NK-92 (cell line): ENCODE measurements around the gene PTPRD.
"Not testable (repeated sequence)": the region's sequence is repeated elsewhere in the genome, so short reads cannot be mapped to it uniquely, and the experiment has no call there.

Source experiments
- DNase-seq: peaks from one replicate; lab custom pipeline; 2025; ENCODE audit not compliant: unreplicated experiment; lab: John Stamatoyannopoulos, UW

The PTPRD gene

GRCh38 chr9:8955315-8955714, 1657.5 kb downstream of the PTPRD start:
- DNase-seq: no peak

GRCh38 chr9:8946461-8946860, 1666.3 kb downstream of the PTPRD start:
- DNase-seq: no peak

GRCh38 chr9:8943392-8943791, 1669.4 kb downstream of the PTPRD start:
- no peak for DNase-seq

- no peak for DNase-seq
Observed at GRCh38 chr9:8940650-8941049, 1672.2 kb downstream of the PTPRD start.

GRCh38 chr9:8926461-8926860, 1686.3 kb downstream of the PTPRD start:
- no peak for DNase-seq

GRCh38 chr9:8924562-8924961, 1688.2 kb downstream of the PTPRD start:
- DNase-seq: no peak

- not testable (repeated sequence) for DNase-seq
Observed at GRCh38 chr9:8920478-8921183, 1692.2 kb downstream of the PTPRD start.

GRCh38 chr9:8917956-8918739, 1694.7 kb downstream of the PTPRD start:
- DNase-seq: no peak

GRCh38 chr9:8916771-8917170, 1696.0 kb downstream of the PTPRD start:
- DNase-seq: no peak

- no peak for DNase-seq
Observed at GRCh38 chr9:8907868-8908267, 1704.9 kb downstream of the PTPRD start.

GRCh38 chr9:8905731-8906130, 1707.1 kb downstream of the PTPRD start:
- no peak for DNase-seq

GRCh38 chr9:8904771-8905515, 1707.9 kb downstream of the PTPRD start:
- DNase-seq: no peak

GRCh38 chr9:8903077-8903476, 1709.7 kb downstream of the PTPRD start:
- DNase-seq: no peak

- DNase-seq: no peak
Observed at GRCh38 chr9:8901146-8901545, 1711.7 kb downstream of the PTPRD start.

- DNase-seq: no peak
Observed at GRCh38 chr9:8899511-8899910, 1713.3 kb downstream of the PTPRD start.

- no peak for DNase-seq
Observed at GRCh38 chr9:8895861-8896224, 1717.0 kb downstream of the PTPRD start.

- no peak for DNase-seq
Observed at GRCh38 chr9:8895106-8895860, 1717.5 kb downstream of the PTPRD start.

GRCh38 chr9:8890695-8891094, 1722.1 kb downstream of the PTPRD start:
- DNase-seq: no peak

GRCh38 chr9:8889100-8889499, 1723.7 kb downstream of the PTPRD start:
- DNase-seq: no peak

GRCh38 chr9:8888591-8888990, 1724.2 kb downstream of the PTPRD start:
- no peak for DNase-seq

- DNase-seq: no peak
Observed at GRCh38 chr9:8887369-8887768, 1725.4 kb downstream of the PTPRD start.
